Adrenal gland (tissue), 12 donors: Measurements from ENCODE around the gene FYN. TPM values are rescaled to one million over a fixed set of nuclear protein-coding genes. Genes with fewer than 3 reads are reported as not detected.

ENCODE experiments used
- DNase-seq, 7 donors: peaks; one replicate each; pipeline ENCODE4 v3.0.0-alpha.2; 2019 to 2020
- H3K27ac ChIP-seq, 5 donors: fragments of 200-600 bp; sonication (generic) in 4 of 5; 1 replicate in 3 of 5; 2 replicates in 2 of 5; pipeline versions ENCODE4 v1.5.1 to v1.8.0; 2016 to 2020; ENCODE audit warnings: mild to moderate bottlenecking in 1 of 5
- H3K27me3 ChIP-seq: fragments of 200-600 bp; 2 replicates; pipeline ENCODE4 v1.8.0; 2021
- H3K36me3 ChIP-seq, 2 donors: fragments of 200-600 bp; replicated peaks in 1 of 2; 1 replicate in 1 of 2; 2 replicates in 1 of 2; pipeline versions ENCODE4 v1.5.1 to v1.8.0; 2018 to 2022
- H3K4me1 ChIP-seq, 2 donors: fragments of 200-600 bp; replicated peaks in 1 of 2; 1 replicate in 1 of 2; 2 replicates in 1 of 2; pipeline versions ENCODE4 v1.5.1 to v1.8.0; 2018 to 2021
- H3K4me3 ChIP-seq, 4 donors: fragments of 200-600 bp; sonication (generic) in 3 of 4; one replicate each; pipeline ENCODE4 v1.5.1; 2016 to 2018
- H3K9me3 ChIP-seq, 3 donors: fragments of 200-600 bp; sonication (generic) in 1 of 3; replicated peaks in 1 of 3; 1 replicate in 2 of 3; 2 replicates in 1 of 3; pipeline versions ENCODE4 v1.5.1 to v1.8.0; 2016 to 2021
- POLR2A ChIP-seq, 2 donors: fragments of 450-650 bp; IDR thresholded peaks; one replicate each; pipeline ENCODE4 v1.6.1; 2017; ENCODE audit warnings: antibody characterized with exemption in 2 of 2, mild to moderate bottlenecking in 2 of 2, moderate library complexity in 1 of 2
- WGBS, 4 donors: extraction: QIAGEN DNeasy Blood & Tissue Kit in 2 of 4; methylation state at CpG; one replicate each; pipeline versions ENCODE4 v1.1.5 to v1.1.7; 2013 to 2017; 5-methylcytosine and 5-hydroxymethylcytosine counted together
- intact Hi-C, 2 donors: fragments of 100-400 bp; cut with DNase I; formaldehyde crosslinking; loops; one replicate each; pipeline versions ENCODE4 v1.14.1 to v1.15.0; 2022 to 2023
- polyA plus RNA-seq, 3 donors: library from polyadenylated mRNA; stranded (reverse); fragments of 200-250 nt in 2 of 3; fragments of 350-450 nt in 1 of 3; fragmentation: Illumina TruSeq in 1 of 3; extraction: RNeasy Lipid Tissue Mini Kit (QIAGEN cat#74804) in 1 of 3; gene quantifications; one replicate each; pipeline ENCODE4 v1.2.3, GENCODE V29; 2013 to 2014
- total RNA-seq, 9 donors: library from RNA; depleted of rRNA in 4 of 9; stranded (reverse); fragments of >200 nt in 4 of 9; fragments of 120-200 nt in 1 of 9; fragmentation: NEBNext Ultra II Directional in 1 of 9; extraction: Animal tissue kit (Norgen Biotek cat#: 25700) in 1 of 9; gene quantifications; one replicate each; pipeline versions ENCODE4 v1.1.0 to v1.2.4, GENCODE V29; 2013 to 2023
- TF ChIP-seq, protein P1 (sequence below), 6 experiments: fragments of 450-650 bp in 4 of 6; fragments of 200-600 bp in 2 of 6; sonication (generic) in 1 of 6; IDR thresholded peaks; 1 replicate in 5 of 6; 2 replicates in 1 of 6; pipeline versions ENCODE4 v1.5.1 to v1.8.0; 2016 to 2021; ENCODE audit warnings: antibody characterized with exemption in 6 of 6, mild to moderate bottlenecking in 2 of 6, moderate library complexity in 1 of 6
- donor health status: healthy with polysubstance abuse.
- donor health status: Bipolar disorder and iron deficiency.
- donor health status: DM: yes; HTN: yes; CAD: no.
- donor health status: DM: no; HTN: no; CAD: no.
- donor health status: DM: no; HTN: no; CAD: no.
- donor health status: DM: yes; HTN: yes; CAD: no.

FYN gene
- total and polyA plus RNA-seq, 12 donors: 10.7 to 36.5 (median 19.8) TPM

GRCh38 chr6:111874025-111874415 is 768 bp upstream of the FYN start:
- peaks cover 19% of the 10 kb centered on the region for H3K27me3 ChIP-seq
- peaks cover 0 to 9% of the 10 kb centered on the region in 2 donors for H3K4me1 ChIP-seq
- peak in 3 of 7 donors; percentile 5 to 39 (median 23) for DNase-seq
- H3K9me3 ChIP-seq: no peaks in the 10 kb centered on the region
- TF ChIP-seq, protein P1, sequence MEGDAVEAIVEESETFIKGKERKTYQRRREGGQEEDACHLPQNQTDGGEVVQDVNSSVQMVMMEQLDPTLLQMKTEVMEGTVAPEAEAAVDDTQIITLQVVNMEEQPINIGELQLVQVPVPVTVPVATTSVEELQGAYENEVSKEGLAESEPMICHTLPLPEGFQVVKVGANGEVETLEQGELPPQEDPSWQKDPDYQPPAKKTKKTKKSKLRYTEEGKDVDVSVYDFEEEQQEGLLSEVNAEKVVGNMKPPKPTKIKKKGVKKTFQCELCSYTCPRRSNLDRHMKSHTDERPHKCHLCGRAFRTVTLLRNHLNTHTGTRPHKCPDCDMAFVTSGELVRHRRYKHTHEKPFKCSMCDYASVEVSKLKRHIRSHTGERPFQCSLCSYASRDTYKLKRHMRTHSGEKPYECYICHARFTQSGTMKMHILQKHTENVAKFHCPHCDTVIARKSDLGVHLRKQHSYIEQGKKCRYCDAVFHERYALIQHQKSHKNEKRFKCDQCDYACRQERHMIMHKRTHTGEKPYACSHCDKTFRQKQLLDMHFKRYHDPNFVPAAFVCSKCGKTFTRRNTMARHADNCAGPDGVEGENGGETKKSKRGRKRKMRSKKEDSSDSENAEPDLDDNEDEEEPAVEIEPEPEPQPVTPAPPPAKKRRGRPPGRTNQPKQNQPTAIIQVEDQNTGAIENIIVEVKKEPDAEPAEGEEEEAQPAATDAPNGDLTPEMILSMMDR (IDR thresholded peaks at IDR 0.05): no peak
- TF ChIP-seq POLR2A (IDR thresholded peaks at IDR 0.05): no peak
- intact Hi-C loops: loop anchor here in 1 of 2 donors (10.0 kb wide), 1 partner anchor 159 kb away; no protein-coding TSS in a partner anchor
- no peaks in the 10 kb centered on the region for H3K36me3 ChIP-seq
- H3K27ac ChIP-seq: no peak overlapping the region
- peak overlapping the region in 1 of 4 donors; percentile 76 for H3K4me3 ChIP-seq
- WGBS, 4 donors: 6 to 13% (median 9%) methylated on average over 8 of the region's 8 CpGs

DNA sequence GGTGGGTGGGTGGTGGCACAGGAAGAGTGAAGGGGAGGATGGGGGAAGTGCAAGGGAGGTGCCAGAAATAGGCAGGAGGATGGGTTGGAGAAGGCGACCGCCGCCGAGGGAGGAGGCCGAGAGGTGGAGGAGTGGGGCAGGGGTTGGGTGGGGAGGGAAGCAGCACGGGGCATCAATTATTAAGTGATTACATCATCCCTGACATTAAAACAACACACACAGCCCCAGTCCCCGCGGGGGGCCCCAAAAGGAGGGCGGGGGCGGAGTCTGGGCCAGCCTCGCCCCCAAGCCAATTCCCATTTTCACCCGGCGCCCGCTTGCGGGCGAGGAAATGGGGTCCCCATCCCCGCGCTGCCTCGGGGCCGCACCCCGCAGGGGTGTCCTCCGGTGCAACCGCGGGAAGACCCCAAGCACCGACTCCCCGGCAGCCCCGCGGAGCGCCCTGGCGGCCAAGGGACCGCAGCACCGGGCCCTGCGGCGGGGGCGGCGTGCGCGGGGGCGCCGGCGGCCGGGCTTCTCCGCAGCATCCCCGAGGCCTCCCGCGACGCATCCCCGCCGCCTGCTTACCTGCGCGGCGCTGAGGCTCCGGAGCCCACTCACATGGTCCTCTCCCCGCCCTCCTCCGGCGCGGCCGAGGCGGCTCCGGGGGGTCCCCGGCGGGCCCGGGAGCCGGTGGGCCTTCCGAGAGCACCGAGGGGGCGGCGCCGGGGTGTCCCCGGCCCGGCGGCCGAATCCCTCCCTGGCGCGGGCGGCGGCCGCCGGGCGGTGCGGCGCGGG is 663 bp downstream of the FYN start:
- Histone ChIP-seq H3K4me1 (peaks cover 0 to 9% of the 10 kb centered on the region in 2 donors), H3K36me3 (no peaks in the 10 kb centered on the region), H3K27ac (peak overlapping the region in 2 of 5 donors; percentile 76 to 80), H3K4me3 (peak overlapping the region in 2 of 4 donors; percentile 29 to 76), H3K9me3 (no peaks in the 10 kb centered on the region), H3K27me3 (peaks cover 19% of the 10 kb centered on the region)
- TF ChIP-seq, protein P1 (IDR thresholded peaks at IDR 0.05): peak in 1 of 6 experiments; percentile 16
- no peak for TF ChIP-seq POLR2A (IDR thresholded peaks at IDR 0.05)
- intact Hi-C loops: loop anchor here in 1 of 2 donors (10.0 kb wide), 1 partner anchor 158 kb away; no protein-coding TSS in a partner anchor
- peak in 3 of 7 donors; percentile 14 to 24 (median 23) for DNase-seq
- 1% methylated on average over 12 to 83 of the region's 83 CpGs for WGBS, 4 donors

GRCh38 chr6:111871725-111872400 is 1.4 kb downstream of the FYN start:
- intact Hi-C loops: loop anchor here in 1 of 2 donors (10.0 kb wide), 1 partner anchor 157 kb away; no protein-coding TSS in a partner anchor
- Histone ChIP-seq H3K27ac (peak overlapping the region in 2 of 5 donors; percentile 76 to 80), H3K9me3 (no peaks in the 10 kb centered on the region), H3K4me3 (peak overlapping the region in 1 of 4 donors; percentile 76), H3K4me1 (peaks cover 0 to 9% of the 10 kb centered on the region in 2 donors), H3K36me3 (no peaks in the 10 kb centered on the region), H3K27me3 (peaks cover 15% of the 10 kb centered on the region)
- TF ChIP-seq, protein P1 (IDR thresholded peaks at IDR 0.05): no peak
- no peak for TF ChIP-seq POLR2A (IDR thresholded peaks at IDR 0.05)
- 12 to 16% (median 15%) methylated on average over 13 of the region's 13 CpGs for WGBS, 4 donors
- peak in 2 of 7 donors; percentile 2 to 16 for DNase-seq

DNA sequence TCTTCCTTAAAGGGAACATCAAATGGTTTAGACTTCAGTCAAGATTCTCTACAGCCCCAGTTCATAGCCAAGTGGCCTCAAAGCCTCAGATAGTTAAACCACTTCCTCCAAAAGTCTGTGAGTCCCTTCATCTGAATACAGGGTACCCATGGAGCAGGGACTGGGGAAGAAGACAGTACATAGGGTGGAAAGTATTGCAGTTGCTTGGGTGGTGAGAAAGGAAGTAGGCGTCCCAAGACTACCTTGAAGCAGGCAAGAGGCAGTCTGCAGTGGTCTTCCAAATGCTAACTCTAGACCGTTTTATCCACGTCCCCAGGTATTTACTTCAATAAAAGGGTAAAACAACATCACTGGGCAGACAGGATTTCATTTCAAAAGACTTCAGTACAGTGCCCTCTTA is 2.0 kb downstream of the FYN start:
- H3K27ac ChIP-seq: peak overlapping the region in 1 of 5 donors; percentile 76

More for the DNA sequence above, 2.0 kb downstream of the FYN start:
- WGBS, 4 donors: 34 to 57% (median 50%) methylated on average over 3 of the region's 3 CpGs
- TF ChIP-seq, protein P1 (IDR thresholded peaks at IDR 0.05): no peak
- TF ChIP-seq POLR2A (IDR thresholded peaks at IDR 0.05): no peak
- peaks cover 0 to 9% of the 10 kb centered on the region in 2 donors for H3K4me1 ChIP-seq
- H3K4me3 ChIP-seq: peak overlapping the region in 1 of 4 donors; percentile 76
- H3K36me3 ChIP-seq: no peaks in the 10 kb centered on the region
- H3K9me3 ChIP-seq: no peaks in the 10 kb centered on the region
- intact Hi-C loops: loop anchor here in 1 of 2 donors (10.0 kb wide), 1 partner anchor 156 kb away; no protein-coding TSS in a partner anchor
- H3K27me3 ChIP-seq: peaks cover 14% of the 10 kb centered on the region
- DNase-seq: no peak
